T-helper 17 cell (primary cell): ENCODE results near the gene IDH1. TPM values are rescaled to one million over a fixed set of nuclear protein-coding genes. Genes with fewer than 3 reads are reported as not detected.

Experiments used
- ATAC-seq: fragments of 150-1000 bp; cut with Tn5 transposase; 2 replicates; pipeline ENCODE4 v1.10.0; 2021; ENCODE audit warnings: mild to moderate bottlenecking, moderate library complexity
- DNase-seq, 3 donors: peaks; one replicate each; pipeline versions ENCODE4 v3.0.0 to v3.0.0-alpha.2; 2020 to 2021
- H3K9me3 ChIP-seq: one replicate; pipeline ENCODE4 v1.7.0; 2013; ENCODE audit warnings: low read length, mild to moderate bottlenecking; ENCODE audit not compliant: control insufficient read depth, poor library complexity, severe bottlenecking
- H3K27ac Mint-ChIP-seq: one replicate; pipeline ENCODE4 v1.8.0; 2022; ENCODE audit warnings: mild to moderate bottlenecking, moderate library complexity, mixed read lengths
- H3K27me3 Mint-ChIP-seq: one replicate; pipeline ENCODE4 v1.8.0; 2022; ENCODE audit warnings: mixed read lengths
- H3K36me3 Mint-ChIP-seq: one replicate; pipeline ENCODE4 v1.8.0; 2022; ENCODE audit warnings: low read depth, mixed read lengths
- H3K4me1 Mint-ChIP-seq: one replicate; pipeline ENCODE4 v1.8.0; 2022; ENCODE audit warnings: mild to moderate bottlenecking, mixed read lengths
- H3K4me3 Mint-ChIP-seq: one replicate; pipeline ENCODE4 v1.8.0; 2022; ENCODE audit warnings: mild to moderate bottlenecking, moderate library complexity, mixed read lengths
- total RNA-seq, 4 donors: library from RNA in 2 of 4; stranded (reverse) in 2 of 4; gene quantifications; one replicate each; pipeline ENCODE4 v1.2.3 and lab custom pipeline; 2022 to 2026

Gene IDH1
- total RNA-seq, result 1 to 10 TPM; 3.5 to 5.8 TPM
- 8.4 to 47.6 reads per million in 2 donors for total RNA-seq (lab: John Stamatoyannopoulos, UW)

GRCh38 chr2:208254871-208255556 is at the start of gene IDH1:
Gene IDH1 (minus strand): TSS chr2:208255071. CDS start chr2:208251551, 3,520 bp downstream.
- H3K9me3 ChIP-seq, result no peaks in the 10 kb centered on the region
- peak within 1 kb of the TSS; percentile 100 for H3K4me3 Mint-ChIP-seq
- DNase-seq (peak; percentile 92 to 98 (median 93)), ATAC-seq (peak; percentile 88)
- H3K27me3 Mint-ChIP-seq, result no peaks in the 10 kb centered on the region
- H3K36me3 Mint-ChIP-seq, result peaks cover 4% of the 10 kb centered on the region
- H3K27ac Mint-ChIP-seq, result peak within 1 kb of the TSS; percentile 84
- peaks cover 14% of the 10 kb centered on the region for H3K4me1 Mint-ChIP-seq

GRCh38 chr2:208304157-208304556 is 49.3 kb upstream of the IDH1 start:
- peaks cover 8% of the 10 kb centered on the region for H3K4me1 Mint-ChIP-seq
- no peaks in the 10 kb centered on the region for H3K9me3 ChIP-seq
- DNase-seq (no peak), ATAC-seq (no peak)
- H3K27me3 Mint-ChIP-seq, result no peaks in the 10 kb centered on the region
- peaks cover 23% of the 10 kb centered on the region for H3K36me3 Mint-ChIP-seq
- no peak overlapping the region for H3K27ac Mint-ChIP-seq
- no peak overlapping the region for H3K4me3 Mint-ChIP-seq

- H3K4me1 Mint-ChIP-seq, result peaks cover 14% of the 10 kb centered on the region
- no peak overlapping the region for H3K4me3 Mint-ChIP-seq
- no peaks in the 10 kb centered on the region for H3K27me3 Mint-ChIP-seq
- H3K36me3 Mint-ChIP-seq, result peaks cover 22% of the 10 kb centered on the region
- no peak overlapping the region for H3K27ac Mint-ChIP-seq
- DNase-seq (no peak), ATAC-seq (no peak)
- no peaks in the 10 kb centered on the region for H3K9me3 ChIP-seq
Observed at GRCh38 chr2:208300847-208301618, 46.2 kb upstream of the IDH1 start.

- no peak overlapping the region for H3K27ac Mint-ChIP-seq
- H3K4me1 Mint-ChIP-seq, result peaks cover 19% of the 10 kb centered on the region
- H3K27me3 Mint-ChIP-seq, result no peaks in the 10 kb centered on the region
- DNase-seq, result no peak
- no peaks in the 10 kb centered on the region for H3K9me3 ChIP-seq
- peaks cover 21% of the 10 kb centered on the region for H3K36me3 Mint-ChIP-seq
- no peak overlapping the region for H3K4me3 Mint-ChIP-seq
- ATAC-seq, result no peak
Observed at GRCh38 chr2:208297961-208298360, 43.1 kb upstream of the IDH1 start.

GRCh38 chr2:208296610-208297009 is 41.7 kb upstream of the IDH1 start:
- Mint-ChIP-seq H3K4me3 (no peak overlapping the region), H3K27me3 (no peaks in the 10 kb centered on the region), H3K4me1 (peaks cover 23% of the 10 kb centered on the region), H3K27ac (peak overlapping the region; percentile 27), H3K36me3 (peaks cover 27% of the 10 kb centered on the region)
- DNase-seq (no peak), ATAC-seq (no peak)
- no peaks in the 10 kb centered on the region for H3K9me3 ChIP-seq

- Mint-ChIP-seq H3K4me3 (peak overlapping the region; percentile 10), H3K27me3 (no peaks in the 10 kb centered on the region), H3K27ac (peak overlapping the region; percentile 27), H3K36me3 (peaks cover 27% of the 10 kb centered on the region), H3K4me1 (peaks cover 23% of the 10 kb centered on the region)
- H3K9me3 ChIP-seq, result no peaks in the 10 kb centered on the region
- DNase-seq, result no peak
- ATAC-seq, result no peak
Observed at GRCh38 chr2:208295834-208296233, 41.0 kb upstream of the IDH1 start.

- DNase-seq, result no peak
- H3K27ac Mint-ChIP-seq, result peak overlapping the region; percentile 80
- ATAC-seq, result peak; percentile 61
- H3K36me3 Mint-ChIP-seq, result peaks cover 24% of the 10 kb centered on the region
- H3K9me3 ChIP-seq, result no peaks in the 10 kb centered on the region
- H3K4me1 Mint-ChIP-seq, result peaks cover 24% of the 10 kb centered on the region
- H3K27me3 Mint-ChIP-seq, result no peaks in the 10 kb centered on the region
- no peak overlapping the region for H3K4me3 Mint-ChIP-seq
Observed at GRCh38 chr2:208294482-208295024, 39.7 kb upstream of the IDH1 start.

GRCh38 chr2:208285853-208286252 is 31.0 kb upstream of the IDH1 start:
- Mint-ChIP-seq H3K36me3 (peaks cover 14% of the 10 kb centered on the region), H3K27me3 (no peaks in the 10 kb centered on the region), H3K4me3 (no peak overlapping the region), H3K4me1 (peaks cover 9% of the 10 kb centered on the region), H3K27ac (no peak overlapping the region)
- H3K9me3 ChIP-seq, result no peaks in the 10 kb centered on the region
- ATAC-seq, result no peak
- DNase-seq, result no peak

GRCh38 chr2:208280933-208281332 is 26.1 kb upstream of the IDH1 start:
- ATAC-seq, result no peak
- DNase-seq, result no peak
- H3K27me3 Mint-ChIP-seq, result no peaks in the 10 kb centered on the region
- H3K4me3 Mint-ChIP-seq, result no peak overlapping the region
- H3K36me3 Mint-ChIP-seq, result peaks cover 15% of the 10 kb centered on the region
- peaks cover 17% of the 10 kb centered on the region for H3K4me1 Mint-ChIP-seq
- H3K27ac Mint-ChIP-seq, result no peak overlapping the region
- H3K9me3 ChIP-seq, result no peaks in the 10 kb centered on the region

- H3K27ac Mint-ChIP-seq, result no peak overlapping the region
- no peak for ATAC-seq
- H3K36me3 Mint-ChIP-seq, result peaks cover 17% of the 10 kb centered on the region
- no peak overlapping the region for H3K4me3 Mint-ChIP-seq
- DNase-seq, result no peak
- no peaks in the 10 kb centered on the region for H3K27me3 Mint-ChIP-seq
- H3K9me3 ChIP-seq, result no peaks in the 10 kb centered on the region
- peaks cover 19% of the 10 kb centered on the region for H3K4me1 Mint-ChIP-seq
Observed at GRCh38 chr2:208280234-208280633, 25.4 kb upstream of the IDH1 start.

- Mint-ChIP-seq H3K4me3 (no peak overlapping the region), H3K4me1 (peaks cover 20% of the 10 kb centered on the region), H3K36me3 (peaks cover 19% of the 10 kb centered on the region), H3K27me3 (no peaks in the 10 kb centered on the region), H3K27ac (no peak overlapping the region)
- ATAC-seq (no peak), DNase-seq (no peak)
- H3K9me3 ChIP-seq, result no peaks in the 10 kb centered on the region
Observed at GRCh38 chr2:208279236-208279635, 24.4 kb upstream of the IDH1 start.

GRCh38 chr2:208278549-208278948 is 23.7 kb upstream of the IDH1 start:
- peaks cover 20% of the 10 kb centered on the region for H3K4me1 Mint-ChIP-seq
- no peak overlapping the region for H3K4me3 Mint-ChIP-seq
- ATAC-seq, result no peak
- no peak for DNase-seq
- no peak overlapping the region for H3K27ac Mint-ChIP-seq
- no peaks in the 10 kb centered on the region for H3K9me3 ChIP-seq
- H3K36me3 Mint-ChIP-seq, result peaks cover 22% of the 10 kb centered on the region
- H3K27me3 Mint-ChIP-seq, result no peaks in the 10 kb centered on the region

GRCh38 chr2:208274748-208275147 is 19.9 kb upstream of the IDH1 start:
- H3K27ac Mint-ChIP-seq, result peak overlapping the region; percentile 84
- no peaks in the 10 kb centered on the region for H3K27me3 Mint-ChIP-seq
- DNase-seq (no peak), ATAC-seq (no peak)
- no peak overlapping the region for H3K4me3 Mint-ChIP-seq
- H3K4me1 Mint-ChIP-seq, result peaks cover 12% of the 10 kb centered on the region
- peaks cover 24% of the 10 kb centered on the region for H3K36me3 Mint-ChIP-seq
- H3K9me3 ChIP-seq, result no peaks in the 10 kb centered on the region
